ENCODE data around the gene CCNE1. TPM values are rescaled to one million over a fixed set of nuclear protein-coding genes. Genes with fewer than 3 reads are reported as not detected.
"Not testable (repeated sequence)": the region's sequence is repeated elsewhere in the genome, so short reads cannot be mapped to it uniquely, and the experiment has no call there.

The CCNE1 gene
- total RNA-seq, 1 donor from 2014 or later, result 0.20 TPM

GRCh38 chr19:29812080-29812880 lies 489 bp downstream of the CCNE1 start:
- ATAC-seq (no peak), DNase-seq (ENCODE audit: low spot score) (peak; percentile 52)

GRCh38 chr19:29812881-29813275 lies 1.1 kb downstream of the CCNE1 start:
- ATAC-seq, result no peak
- DNase-seq (ENCODE audit: low spot score), result no peak

DNA sequence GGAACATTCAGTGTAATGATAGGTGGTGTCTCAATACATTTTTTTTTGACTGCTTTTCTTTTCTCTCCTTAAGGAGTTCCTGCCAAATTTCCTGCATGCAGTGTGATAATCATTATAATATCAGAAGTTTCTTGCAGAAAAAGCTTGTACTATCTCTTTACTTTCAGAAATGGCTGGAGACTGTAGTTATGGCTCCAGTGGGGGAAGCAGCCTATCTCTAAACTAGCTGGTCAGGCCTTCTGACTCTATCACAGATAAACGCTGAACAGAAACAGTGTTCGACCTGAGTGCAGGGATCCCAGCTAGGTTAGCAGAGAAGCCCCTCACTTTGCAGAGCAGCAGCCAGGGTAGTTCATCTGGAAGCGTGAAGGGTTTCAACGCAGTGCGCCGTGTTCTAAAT lies 1.9 kb downstream of the CCNE1 start:
- DNase-seq (ENCODE audit: low spot score), result no peak
- ATAC-seq, result no peak

DNA sequence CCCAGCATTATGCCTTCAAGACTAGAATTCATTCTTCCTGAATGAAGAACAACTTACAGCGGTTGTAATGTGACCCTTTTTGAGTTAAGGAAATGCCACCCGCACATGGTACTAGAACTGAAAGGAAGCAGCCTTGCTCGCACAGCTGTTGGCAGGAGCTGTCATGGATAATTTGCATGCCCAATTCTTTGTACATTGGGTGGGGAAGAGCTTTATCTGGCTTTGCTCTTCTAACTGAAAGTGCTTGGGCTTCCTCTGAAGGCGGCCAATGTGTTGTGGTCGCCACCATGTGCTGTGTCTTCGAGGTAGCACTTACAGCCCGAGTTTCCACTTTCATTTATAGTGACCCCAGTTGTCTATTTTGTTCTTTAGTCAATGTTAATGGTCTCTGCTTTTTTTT lies 3.4 kb downstream of the CCNE1 start:
- ATAC-seq (no peak), DNase-seq (ENCODE audit: low spot score) (no peak)

- ATAC-seq (no peak), DNase-seq (ENCODE audit: low spot score) (no peak)
These were observed 5.5 kb downstream of the CCNE1 start for GRCh38 chr19:29817316-29817715.

GRCh38 chr19:29819300-29819699 lies 7.5 kb downstream of the CCNE1 start:
- DNase-seq (ENCODE audit: low spot score) (no peak), ATAC-seq (no peak)

- ATAC-seq, result no peak
- no peak for DNase-seq (ENCODE audit: low spot score)
These were observed 8.2 kb downstream of the CCNE1 start for GRCh38 chr19:29819986-29820385.

DNA sequence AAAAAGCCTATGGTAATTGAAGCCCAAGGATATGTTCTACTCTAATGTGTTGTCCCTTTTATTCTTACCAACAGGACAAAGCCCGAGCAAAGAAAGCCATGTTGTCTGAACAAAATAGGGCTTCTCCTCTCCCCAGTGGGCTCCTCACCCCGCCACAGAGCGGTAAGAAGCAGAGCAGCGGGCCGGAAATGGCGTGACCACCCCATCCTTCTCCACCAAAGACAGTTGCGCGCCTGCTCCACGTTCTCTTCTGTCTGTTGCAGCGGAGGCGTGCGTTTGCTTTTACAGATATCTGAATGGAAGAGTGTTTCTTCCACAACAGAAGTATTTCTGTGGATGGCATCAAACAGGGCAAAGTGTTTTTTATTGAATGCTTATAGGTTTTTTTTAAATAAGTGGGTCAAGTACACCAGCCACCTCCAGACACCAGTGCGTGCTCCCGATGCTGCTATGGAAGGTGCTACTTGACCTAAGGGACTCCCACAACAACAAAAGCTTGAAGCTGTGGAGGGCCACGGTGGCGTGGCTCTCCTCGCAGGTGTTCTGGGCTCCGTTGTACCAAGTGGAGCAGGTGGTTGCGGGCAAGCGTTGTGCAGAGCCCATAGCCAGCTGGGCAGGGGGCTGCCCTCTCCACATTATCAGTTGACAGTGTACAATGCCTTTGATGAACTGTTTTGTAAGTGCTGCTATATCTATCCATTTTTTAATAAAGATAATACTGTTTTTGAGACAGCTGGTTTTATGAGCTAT lies 12.0 kb downstream of the CCNE1 start:
- DNase-seq (ENCODE audit: low spot score) (no peak), ATAC-seq (no peak)

DNA sequence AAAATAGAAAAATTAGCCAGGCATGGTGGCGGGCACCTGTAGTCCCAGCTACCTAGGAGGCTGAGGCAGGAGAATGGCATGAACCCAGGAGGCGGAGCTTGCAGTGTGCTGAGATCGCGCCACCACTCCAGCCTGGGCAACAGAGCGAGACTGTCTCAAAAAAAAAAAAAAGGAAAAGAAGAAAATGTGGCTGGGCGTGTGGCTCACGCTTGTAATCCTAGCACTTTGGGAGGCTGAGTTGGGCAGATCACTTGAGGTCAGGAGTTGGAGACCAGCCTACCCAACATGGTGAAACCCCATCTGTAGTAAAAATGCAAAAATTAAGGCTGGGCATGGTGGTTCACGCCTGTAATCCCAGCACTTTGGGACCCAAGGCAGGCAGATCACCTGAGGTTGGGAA lies 13.5 kb downstream of the CCNE1 start:
- not testable (repeated sequence) for DNase-seq (ENCODE audit: low spot score); ATAC-seq

GRCh38 chr19:29831041-29831548 lies 19.3 kb downstream of the CCNE1 start:
- ATAC-seq (no peak), DNase-seq (ENCODE audit: low spot score) (no peak)

DNA sequence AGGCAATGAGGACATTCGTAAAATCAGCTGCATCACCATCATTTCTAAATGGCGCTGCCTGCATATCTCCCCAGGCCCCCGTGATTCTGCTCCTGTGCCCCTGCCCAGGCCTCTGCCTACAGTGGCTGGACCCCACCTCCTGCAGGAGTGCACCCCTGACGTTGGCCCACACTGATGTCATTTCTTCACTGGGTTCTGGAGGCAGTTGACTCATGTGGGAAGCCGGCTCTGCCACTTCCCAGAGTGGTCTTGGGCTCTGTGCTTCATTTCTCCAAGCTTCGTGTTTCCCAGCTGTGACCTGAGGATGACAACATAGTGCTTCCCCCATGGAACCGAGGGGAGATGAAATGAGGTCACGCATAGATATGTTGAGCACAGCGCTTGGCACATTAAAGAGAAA lies 19.9 kb downstream of the CCNE1 start:
- DNase-seq (ENCODE audit: low spot score), result no peak
- no peak for ATAC-seq

DNA sequence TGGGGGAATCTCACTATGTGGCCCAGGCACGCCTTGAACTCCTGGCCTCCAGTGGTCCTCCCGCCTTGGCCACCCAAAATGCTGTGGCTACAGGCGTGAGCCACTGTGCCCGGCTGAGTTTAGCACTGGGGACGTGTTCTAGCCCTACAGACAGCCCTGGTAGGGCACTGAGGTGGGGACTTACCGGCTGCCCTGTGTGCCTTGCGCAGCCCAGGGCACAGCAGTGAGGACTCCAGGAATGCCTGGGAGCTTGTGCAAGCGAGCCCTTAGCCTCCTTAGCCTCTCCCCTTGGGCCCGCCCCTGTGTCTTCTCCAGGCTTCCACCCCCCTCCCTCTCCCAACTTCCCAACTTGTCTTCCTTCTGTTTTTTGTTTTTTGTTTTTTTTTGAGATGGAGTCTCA lies 21.0 kb downstream of the CCNE1 start:
- ATAC-seq, result no peak
- DNase-seq (ENCODE audit: low spot score), result no peak

- ATAC-seq, result no peak
- DNase-seq (ENCODE audit: low spot score), result no peak
These were observed 21.9 kb downstream of the CCNE1 start for GRCh38 chr19:29833614-29834261.

- ATAC-seq (no peak), DNase-seq (ENCODE audit: low spot score) (no peak)
These were observed 23.4 kb downstream of the CCNE1 start for GRCh38 chr19:29834991-29835846.

DNA sequence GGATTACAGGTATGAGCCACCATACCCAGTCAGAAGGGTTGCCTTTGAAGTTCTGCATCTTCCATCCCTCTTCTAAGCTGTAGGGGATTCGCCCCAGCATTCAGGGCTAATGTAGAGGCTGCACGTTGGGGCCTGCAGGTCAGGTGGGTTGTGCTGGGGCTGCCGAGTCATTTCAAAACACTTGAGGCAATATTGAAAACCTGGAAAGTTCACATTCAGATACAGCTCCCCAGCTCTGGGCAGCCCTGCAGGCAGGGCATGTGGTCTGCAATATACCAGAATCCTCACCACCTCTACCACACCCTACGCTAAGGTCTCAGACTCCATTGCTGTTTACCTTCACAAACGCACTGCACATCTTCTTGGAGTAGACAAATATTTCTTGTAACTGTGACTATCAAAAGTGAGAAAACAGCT lies 24.6 kb downstream of the CCNE1 start:
- ATAC-seq (no peak), DNase-seq (ENCODE audit: low spot score) (no peak)

- ATAC-seq, result no peak
- DNase-seq (ENCODE audit: low spot score), result no peak
These were observed 25.7 kb downstream of the CCNE1 start for GRCh38 chr19:29837448-29837981.

- ATAC-seq, result no peak
- no peak for DNase-seq (ENCODE audit: low spot score)
These were observed 26.2 kb downstream of the CCNE1 start for GRCh38 chr19:29837996-29838395.

- ATAC-seq (no peak), DNase-seq (ENCODE audit: low spot score) (no peak)
These were observed 28.5 kb downstream of the CCNE1 start for GRCh38 chr19:29840066-29840950.

GRCh38 chr19:29841209-29841558 lies 29.4 kb downstream of the CCNE1 start:
- no peak for DNase-seq (ENCODE audit: low spot score)
- no peak for ATAC-seq
